Measurements from ENCODE around the gene SH3GLB1. TPM values are rescaled to one million over a fixed set of nuclear protein-coding genes. Genes with fewer than 3 reads are reported as not detected.
A peak's percentile ranks its signal among the peaks of the same experiment; 100 is the strongest.
"Not testable (repeated sequence)": the region's sequence is repeated elsewhere in the genome, so short reads cannot be mapped to it uniquely, and the experiment has no call there.

SH3GLB1 gene
- total RNA-seq, 6 experiments from 2014 or later = 91.0 to 102 (median 100) TPM

DNA sequence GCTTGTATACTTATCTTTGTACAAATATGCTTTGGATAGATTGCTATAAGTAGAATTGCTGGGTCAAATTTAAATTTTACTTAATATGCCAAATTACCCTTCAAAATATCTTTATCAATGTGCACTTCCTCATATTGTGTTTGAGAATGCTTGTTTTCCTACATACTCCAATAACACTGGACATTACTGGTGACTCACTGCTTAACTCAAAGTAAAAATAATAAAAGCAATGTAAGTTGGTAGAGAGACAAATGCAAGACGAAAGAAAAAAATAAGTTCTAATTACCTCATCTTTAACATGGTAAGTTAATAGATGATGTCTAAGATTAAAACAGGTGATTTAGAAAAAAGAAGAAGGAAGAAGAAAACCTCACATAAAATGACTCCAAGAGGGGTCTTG, 7.9 kb upstream of the SH3GLB1 start:
- Mint-ChIP-seq H3K36me3 (ENCODE audit: low read depth) (no peaks in the 10 kb centered on the region), H3K9me3 (no peaks in the 10 kb centered on the region), H3K4me3 (no peak overlapping the region), H3K4me1 (ENCODE audit: low read depth) (peaks cover 6% of the 10 kb centered on the region), H3K27ac (no peak overlapping the region), H3K27me3 (ENCODE audit: insufficient read depth) (peaks cover 2% of the 10 kb centered on the region)
- TF ChIP-seq, protein P1, sequence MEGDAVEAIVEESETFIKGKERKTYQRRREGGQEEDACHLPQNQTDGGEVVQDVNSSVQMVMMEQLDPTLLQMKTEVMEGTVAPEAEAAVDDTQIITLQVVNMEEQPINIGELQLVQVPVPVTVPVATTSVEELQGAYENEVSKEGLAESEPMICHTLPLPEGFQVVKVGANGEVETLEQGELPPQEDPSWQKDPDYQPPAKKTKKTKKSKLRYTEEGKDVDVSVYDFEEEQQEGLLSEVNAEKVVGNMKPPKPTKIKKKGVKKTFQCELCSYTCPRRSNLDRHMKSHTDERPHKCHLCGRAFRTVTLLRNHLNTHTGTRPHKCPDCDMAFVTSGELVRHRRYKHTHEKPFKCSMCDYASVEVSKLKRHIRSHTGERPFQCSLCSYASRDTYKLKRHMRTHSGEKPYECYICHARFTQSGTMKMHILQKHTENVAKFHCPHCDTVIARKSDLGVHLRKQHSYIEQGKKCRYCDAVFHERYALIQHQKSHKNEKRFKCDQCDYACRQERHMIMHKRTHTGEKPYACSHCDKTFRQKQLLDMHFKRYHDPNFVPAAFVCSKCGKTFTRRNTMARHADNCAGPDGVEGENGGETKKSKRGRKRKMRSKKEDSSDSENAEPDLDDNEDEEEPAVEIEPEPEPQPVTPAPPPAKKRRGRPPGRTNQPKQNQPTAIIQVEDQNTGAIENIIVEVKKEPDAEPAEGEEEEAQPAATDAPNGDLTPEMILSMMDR (IDR thresholded peaks at IDR 0.05) = no peak
- no peak for DNase-seq

DNA sequence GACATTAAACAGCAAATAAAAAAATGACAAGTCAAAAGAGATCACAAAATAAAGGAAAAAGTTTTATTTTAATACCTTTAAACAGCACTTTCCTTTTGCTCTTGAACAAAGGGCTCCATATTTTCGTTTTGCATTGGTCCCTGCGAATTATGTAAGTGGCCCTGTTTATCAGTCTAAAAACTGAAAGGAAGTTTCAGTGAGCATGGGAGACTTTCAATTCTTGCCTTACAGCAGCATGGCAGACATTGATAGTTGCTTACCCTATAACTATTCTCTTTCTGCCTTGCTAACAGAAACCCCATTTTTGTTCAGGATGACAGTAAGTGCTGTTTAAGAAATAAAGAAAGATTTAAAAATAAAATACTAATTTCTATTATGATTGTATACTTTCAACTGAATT, 5.2 kb upstream of the SH3GLB1 start:
- H3K9me3 Mint-ChIP-seq = no peaks in the 10 kb centered on the region
- TF ChIP-seq, protein P1 (IDR thresholded peaks at IDR 0.05) = no peak
- no peak overlapping the region for H3K4me3 Mint-ChIP-seq
- no peak overlapping the region for H3K27ac Mint-ChIP-seq
- peaks cover 3% of the 10 kb centered on the region for H3K27me3 Mint-ChIP-seq (ENCODE audit: insufficient read depth)
- DNase-seq = no peak
- peaks cover 12% of the 10 kb centered on the region for H3K4me1 Mint-ChIP-seq (ENCODE audit: low read depth)
- H3K36me3 Mint-ChIP-seq (ENCODE audit: low read depth) = no peaks in the 10 kb centered on the region

DNA sequence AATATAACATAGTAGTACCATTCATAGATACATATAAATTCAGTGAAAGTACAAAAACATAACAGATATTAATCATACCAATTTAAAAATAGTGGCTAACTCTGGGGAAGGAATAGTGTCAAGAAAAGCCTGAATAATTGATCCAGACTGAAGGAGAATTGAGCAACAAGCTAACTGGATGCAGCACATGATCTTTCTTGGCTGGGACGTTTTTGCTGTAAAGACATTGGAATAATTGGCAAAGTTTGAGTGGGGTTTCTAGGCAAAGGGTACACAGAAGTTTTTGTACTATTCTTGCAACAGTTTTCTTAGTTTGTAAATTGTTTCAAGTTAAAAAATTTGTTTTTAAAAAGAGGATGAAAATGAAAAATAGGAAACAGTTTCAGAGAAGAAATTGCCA, 2.6 kb upstream of the SH3GLB1 start:
- peaks cover 15% of the 10 kb centered on the region for H3K4me1 Mint-ChIP-seq (ENCODE audit: low read depth)
- DNase-seq = no peak
- TF ChIP-seq, protein P1 (IDR thresholded peaks at IDR 0.05) = no peak
- H3K4me3 Mint-ChIP-seq = no peak overlapping the region
- H3K27me3 Mint-ChIP-seq (ENCODE audit: insufficient read depth) = peaks cover 3% of the 10 kb centered on the region
- no peak overlapping the region for H3K27ac Mint-ChIP-seq
- H3K36me3 Mint-ChIP-seq (ENCODE audit: low read depth) = peaks cover 7% of the 10 kb centered on the region; the same call in 1 of the 2 replicates
- no peaks in the 10 kb centered on the region for H3K9me3 Mint-ChIP-seq

DNA sequence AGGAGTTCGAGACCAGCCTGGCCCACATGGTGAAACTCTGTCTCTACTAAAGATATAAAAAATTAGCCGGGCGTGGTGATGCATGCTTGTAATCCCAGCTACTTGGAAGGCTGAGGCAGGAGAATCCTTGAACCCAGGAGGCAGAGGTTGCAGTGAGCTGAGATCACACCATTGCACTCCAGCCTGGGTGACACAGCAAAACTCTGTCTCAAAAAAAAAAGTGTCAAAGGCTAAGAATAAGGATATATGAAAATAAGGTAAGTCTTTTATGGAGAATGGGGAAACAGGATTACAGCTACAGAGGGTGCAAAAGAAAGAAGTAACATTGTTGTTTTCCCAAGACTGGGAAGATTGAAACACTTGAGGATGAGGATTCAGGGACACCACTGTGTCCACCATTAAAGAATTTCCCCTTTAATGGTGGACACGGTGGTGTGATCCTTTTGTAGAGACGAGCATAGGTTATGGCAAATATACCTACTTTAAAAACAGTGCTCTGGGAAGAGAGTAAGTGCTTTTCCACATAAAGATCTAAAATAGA, 1.4 kb upstream of the SH3GLB1 start:
- DNase-seq; H3K27ac Mint-ChIP-seq; H3K4me3 Mint-ChIP-seq; H3K9me3 Mint-ChIP-seq; H3K27me3 Mint-ChIP-seq (ENCODE audit: insufficient read depth): not testable (repeated sequence)
- Mint-ChIP-seq H3K36me3 (ENCODE audit: low read depth) (peaks cover 18% of the 10 kb centered on the region), H3K4me1 (ENCODE audit: low read depth) (peaks cover 23% of the 10 kb centered on the region)

DNA sequence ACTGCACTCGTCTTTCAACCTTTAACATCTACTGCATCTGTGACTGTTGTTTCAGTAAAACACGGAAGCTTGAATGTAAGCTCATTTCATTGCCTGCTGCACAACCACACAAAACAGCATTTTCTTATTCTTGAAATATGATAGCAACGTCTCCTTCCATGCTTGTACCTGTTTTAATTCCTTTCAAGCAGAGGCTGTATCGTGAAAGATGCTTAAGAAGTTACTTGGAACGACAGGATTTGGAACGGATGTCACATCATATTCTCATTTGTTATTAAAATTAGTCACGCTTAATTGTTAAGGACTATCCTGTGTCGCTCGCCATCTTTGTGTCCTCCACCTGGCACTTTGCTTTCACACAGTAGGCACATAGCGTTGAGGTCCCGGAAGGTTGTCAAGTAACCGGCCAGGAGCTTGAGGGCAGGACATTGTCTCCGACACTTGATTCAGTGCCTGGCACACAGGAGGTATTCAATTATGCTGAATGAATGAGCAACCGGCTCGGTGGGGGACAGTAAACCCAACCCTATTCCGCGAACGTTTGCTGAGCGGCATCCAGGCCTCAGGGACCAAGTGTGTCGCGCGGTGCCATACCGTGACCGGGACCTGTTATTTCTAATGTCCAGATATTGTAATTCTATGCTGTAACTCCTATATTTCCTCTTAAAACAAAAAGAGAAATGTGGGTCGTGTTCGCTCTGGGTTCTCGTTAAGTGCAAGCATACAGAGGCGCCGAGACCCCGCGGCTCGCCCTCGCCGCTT, 499 bp upstream of the SH3GLB1 start:
- Mint-ChIP-seq H3K27ac (peak overlapping the region; percentile 97; the same call in 1 of the 2 replicates), H3K4me1 (ENCODE audit: low read depth) (peaks cover 28% of the 10 kb centered on the region), H3K9me3 (no peaks in the 10 kb centered on the region), H3K36me3 (ENCODE audit: low read depth) (peaks cover 18% of the 10 kb centered on the region), H3K4me3 (peak overlapping the region; percentile 99), H3K27me3 (ENCODE audit: insufficient read depth) (peaks cover 3% of the 10 kb centered on the region)
- no peak for DNase-seq
- TF ChIP-seq, protein P1 (IDR thresholded peaks at IDR 0.05) = no peak

- peak overlapping the region; percentile 97 for H3K27ac Mint-ChIP-seq
- peaks cover 18% of the 10 kb centered on the region for H3K36me3 Mint-ChIP-seq (ENCODE audit: low read depth)
- peak overlapping the region; percentile 99 for H3K4me3 Mint-ChIP-seq
- H3K4me1 Mint-ChIP-seq (ENCODE audit: low read depth) = peaks cover 38% of the 10 kb centered on the region
- no peaks in the 10 kb centered on the region for H3K9me3 Mint-ChIP-seq
- H3K27me3 Mint-ChIP-seq (ENCODE audit: insufficient read depth) = peaks cover 3% of the 10 kb centered on the region
- peak; percentile 37 for DNase-seq
- TF ChIP-seq, protein P1 (IDR thresholded peaks at IDR 0.05) = no peak
Measured at GRCh38 chr1:86704972-86705664, 742 bp downstream of the SH3GLB1 start.

Measured in HFFc6 (cell line).